Neural crest cell (in vitro differentiated cells): ENCODE measurements around the gene GARS1. TPM values are rescaled to one million over a fixed set of nuclear protein-coding genes. Genes with fewer than 3 reads are reported as not detected.

ENCODE experiments used
- DNase-seq: peaks from one replicate; pipeline ENCODE4 v3.0.0; 2021; ENCODE audit warnings: low read depth, mixed read lengths, low spot score
- H3K27ac Mint-ChIP-seq: one replicate; pipeline ENCODE4 v1.8.0; 2021; ENCODE audit warnings: mild to moderate bottlenecking, mixed read lengths; ENCODE audit not compliant: unreplicated experiment
- H3K27me3 Mint-ChIP-seq: 2 replicates; pipeline ENCODE4 v1.8.0; 2021; ENCODE audit warnings: low read depth, mild to moderate bottlenecking, mixed read lengths
- H3K36me3 Mint-ChIP-seq: 2 replicates; pipeline ENCODE4 v1.8.0; 2021; ENCODE audit warnings: low read depth, mild to moderate bottlenecking, mixed read lengths
- H3K4me1 Mint-ChIP-seq: 2 replicates; pipeline ENCODE4 v1.8.0; 2021; ENCODE audit warnings: mixed read lengths
- H3K4me3 Mint-ChIP-seq: one replicate; pipeline ENCODE4 v1.8.0; 2021; ENCODE audit warnings: mild to moderate bottlenecking, mixed read lengths
- H3K9me3 Mint-ChIP-seq: 2 replicates; pipeline ENCODE4 v1.8.0; 2021; ENCODE audit warnings: mixed read lengths
- CTCF ChIP-seq: fragments of 200-600 bp; sonication (generic); conservative IDR thresholded peaks from 2 replicates; pipeline ENCODE4 v1.5.0; 2021; ENCODE audit warnings: antibody characterized with exemption, mild to moderate bottlenecking
- total RNA-seq: library from RNA; stranded (reverse); gene quantifications from 2 replicates; pipeline ENCODE4 v1.2.1, GENCODE V29; 2021

The GARS1 gene
- total RNA-seq, 1 donor from 2014 or later: 152 TPM

GRCh38 chr7:30648744-30649540 lies 54.3 kb downstream of the GARS1 start:
- no peak for TF ChIP-seq CTCF
- Mint-ChIP-seq H3K27me3 (no peaks in the 10 kb centered on the region), H3K4me1 (no peaks in the 10 kb centered on the region), H3K27ac (peak overlapping the region; percentile 50), H3K9me3 (no peaks in the 10 kb centered on the region), H3K36me3 (peaks cover 12% of the 10 kb centered on the region), H3K4me3 (no peak overlapping the region)
- no peak for DNase-seq

- Mint-ChIP-seq H3K27ac (no peak overlapping the region), H3K9me3 (no peaks in the 10 kb centered on the region), H3K4me3 (no peak overlapping the region), H3K27me3 (no peaks in the 10 kb centered on the region), H3K36me3 (peaks cover 6% of the 10 kb centered on the region), H3K4me1 (no peaks in the 10 kb centered on the region)
- no peak for TF ChIP-seq CTCF
- no peak for DNase-seq
These were observed 55.2 kb downstream of the GARS1 start for GRCh38 chr7:30649717-30650420.

- Mint-ChIP-seq H3K27ac (no peak overlapping the region), H3K4me1 (no peaks in the 10 kb centered on the region), H3K4me3 (no peak overlapping the region), H3K9me3 (no peaks in the 10 kb centered on the region), H3K36me3 (peaks cover under 1% of the 10 kb centered on the region), H3K27me3 (no peaks in the 10 kb centered on the region)
- TF ChIP-seq CTCF: no peak
- no peak for DNase-seq
These were observed 55.7 kb downstream of the GARS1 start for GRCh38 chr7:30650421-30650808.

- Mint-ChIP-seq H3K27ac (no peak overlapping the region), H3K4me3 (no peak overlapping the region), H3K4me1 (no peaks in the 10 kb centered on the region), H3K27me3 (no peaks in the 10 kb centered on the region), H3K9me3 (no peaks in the 10 kb centered on the region), H3K36me3 (no peaks in the 10 kb centered on the region)
- no peak for DNase-seq
- TF ChIP-seq CTCF: no peak
These were observed 57.5 kb downstream of the GARS1 start for GRCh38 chr7:30652132-30652531.

GRCh38 chr7:30652698-30653641 lies 58.3 kb downstream of the GARS1 start:
- Mint-ChIP-seq H3K27ac (no peak overlapping the region), H3K36me3 (peaks cover 3% of the 10 kb centered on the region), H3K9me3 (no peaks in the 10 kb centered on the region), H3K27me3 (no peaks in the 10 kb centered on the region), H3K4me1 (no peaks in the 10 kb centered on the region), H3K4me3 (no peak overlapping the region)
- no peak for TF ChIP-seq CTCF
- DNase-seq: no peak
